HL-60/S4 treated with retinoic acid at 250 ng/mL for 4 days and 3 days (cell line): Measurements from ENCODE around the gene CPVL.

Experiments
- in situ Hi-C: fragments of 300-500 bp; cut with MboI; formaldehyde crosslinking; loops from 2 replicates; pipeline ENCODE4 v1.7.0; 2022; ENCODE audit warnings: low sequenced_read_pairs

Gene CPVL

GRCh38 chr7:28980451-28981160 lies 165.7 kb downstream of the CPVL start:
- in situ Hi-C loops = no loop called here

DNA sequence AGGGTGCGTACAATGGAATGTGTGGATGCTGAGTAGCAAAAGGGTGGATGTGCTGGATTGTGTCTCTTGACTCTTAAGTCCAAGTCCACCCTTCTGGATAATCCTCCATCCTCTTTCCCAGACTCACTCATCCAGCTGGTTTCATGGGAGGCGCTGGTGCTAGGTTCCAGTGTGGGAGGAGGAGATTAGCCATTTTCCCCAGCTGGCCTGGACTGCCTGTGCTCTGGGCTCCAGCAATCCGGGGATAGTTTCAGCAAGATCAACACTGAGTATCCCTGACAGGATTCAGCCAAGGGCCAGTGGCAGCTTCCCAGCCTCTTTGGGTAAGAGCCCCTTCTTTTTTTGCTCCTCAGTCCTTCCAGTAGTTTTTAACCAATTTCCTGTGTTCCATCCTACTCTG lies 166.6 kb downstream of the CPVL start:
- in situ Hi-C loops = no loop called here

- in situ Hi-C loops = no loop called here
Measured at GRCh38 chr7:28977881-28978280, 168.5 kb downstream of the CPVL start.

GRCh38 chr7:28976022-28976421 lies 170.3 kb downstream of the CPVL start:
- in situ Hi-C loops = no loop called here

- in situ Hi-C loops = no loop called here
Measured at GRCh38 chr7:28973591-28973990, 172.7 kb downstream of the CPVL start.

DNA sequence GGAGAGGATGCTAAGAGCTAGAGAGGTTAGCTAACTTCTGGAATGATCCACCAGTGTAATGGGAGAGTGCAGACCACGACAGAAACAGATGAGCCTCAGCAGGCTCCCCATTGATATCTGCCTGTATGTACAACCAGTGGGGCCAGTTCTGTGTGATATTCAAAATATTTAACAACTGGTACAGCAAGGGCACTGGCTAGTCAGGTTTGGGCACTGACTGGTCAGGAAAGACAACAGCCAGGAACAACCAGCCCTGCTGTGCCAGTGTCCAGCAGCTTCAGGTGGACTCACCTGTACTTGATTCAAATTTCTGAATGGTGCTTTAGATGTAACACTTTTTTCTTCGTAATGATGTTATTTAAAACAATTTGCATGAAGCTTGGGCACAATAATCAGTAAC lies 182.3 kb downstream of the CPVL start:
- in situ Hi-C loops = no loop called here

DNA sequence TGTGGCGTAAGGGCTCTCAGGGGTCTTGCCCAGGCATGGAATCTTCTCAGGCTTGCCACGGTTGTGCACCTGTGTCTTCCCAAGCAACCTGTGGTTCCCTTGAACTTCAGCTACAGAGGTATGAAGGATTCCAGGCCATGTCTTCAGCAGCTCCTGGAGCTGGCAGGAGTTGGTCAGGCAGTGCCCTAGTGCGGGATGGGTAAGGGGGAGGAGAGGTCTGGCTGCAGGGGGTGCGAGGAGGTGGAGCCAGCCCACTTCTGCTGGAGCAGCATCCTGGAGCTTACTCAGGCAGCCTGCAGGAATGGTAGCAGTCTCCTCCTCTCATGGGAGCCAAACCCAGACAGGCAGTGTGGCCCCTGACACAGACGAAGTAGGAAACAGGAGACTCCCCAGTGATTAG lies 184.4 kb downstream of the CPVL start:
- in situ Hi-C loops = no loop called here

- in situ Hi-C loops = no loop called here
Measured at GRCh38 chr7:28960071-28960840, 186.1 kb downstream of the CPVL start.

GRCh38 chr7:28958980-28959347 lies 187.4 kb downstream of the CPVL start:
- in situ Hi-C loops = no loop called here

DNA sequence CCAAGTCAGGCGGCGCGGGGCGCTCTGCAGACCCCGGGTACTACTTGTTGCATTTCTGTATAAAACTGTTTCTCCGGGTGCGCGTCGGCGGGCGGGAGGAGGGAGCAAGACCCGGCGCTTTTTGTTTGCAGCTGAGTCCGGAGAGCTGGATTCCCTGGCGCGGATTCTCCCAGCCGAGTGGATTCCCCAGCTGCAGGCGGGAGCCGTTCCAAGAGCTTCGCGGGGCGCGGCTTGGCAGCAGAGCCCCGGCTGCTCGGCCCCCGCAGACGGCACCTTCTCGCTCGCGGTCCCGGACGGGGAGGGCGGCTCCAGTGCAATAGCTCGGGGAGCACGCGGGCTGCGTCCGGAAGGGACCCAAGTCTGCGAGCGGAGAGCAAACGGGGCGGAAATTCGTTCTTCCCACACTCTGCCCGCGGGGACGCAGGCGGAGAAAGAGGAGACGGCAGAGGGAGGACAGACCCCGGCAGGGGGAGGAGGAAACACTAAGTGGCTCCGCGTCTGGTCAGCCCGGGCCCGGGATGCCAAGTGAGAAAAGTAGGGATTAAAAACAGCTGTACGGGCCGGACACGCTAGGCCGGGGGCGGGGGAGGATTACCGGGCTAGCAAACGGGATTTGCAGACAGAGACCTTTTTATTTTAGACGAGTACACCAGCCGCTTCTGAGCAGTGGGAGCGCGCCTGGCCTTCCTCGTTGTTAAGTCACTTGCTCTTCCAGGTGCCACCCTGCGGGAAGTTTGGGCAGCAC lies 187.9 kb downstream of the CPVL start, which contains the start of gene TRIL:
TSS of gene TRIL (minus strand) at position 96 of the 745 bp plus-strand sequence. CDS start 284 bp downstream, outside the sequence.
- in situ Hi-C loops = no loop called here

DNA sequence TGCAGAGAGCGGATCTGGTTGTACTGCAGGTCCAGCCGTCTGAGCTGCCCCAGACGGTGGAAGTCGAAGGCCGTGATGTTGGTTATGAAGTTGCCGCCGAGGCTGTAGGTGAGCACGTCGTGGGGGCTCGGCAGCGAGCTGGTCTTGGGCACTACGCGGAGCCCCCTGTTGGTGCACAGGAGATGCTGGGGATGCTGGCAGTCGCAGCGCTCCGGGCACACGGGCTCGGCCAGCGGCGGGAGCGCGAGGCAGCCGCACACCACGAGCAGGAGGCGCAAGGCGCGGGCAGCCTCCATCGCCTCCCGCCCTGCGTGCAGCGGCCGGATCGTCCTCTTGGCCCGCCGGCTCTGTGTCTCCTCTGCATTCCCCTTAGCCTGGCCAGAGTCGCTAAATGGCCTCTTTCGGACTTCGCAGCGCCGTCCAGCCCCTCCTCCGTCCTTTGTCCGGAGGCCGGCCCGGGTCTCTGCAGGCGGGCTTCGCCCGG lies 188.5 kb downstream of the CPVL start:
- in situ Hi-C loops = no loop called here

DNA sequence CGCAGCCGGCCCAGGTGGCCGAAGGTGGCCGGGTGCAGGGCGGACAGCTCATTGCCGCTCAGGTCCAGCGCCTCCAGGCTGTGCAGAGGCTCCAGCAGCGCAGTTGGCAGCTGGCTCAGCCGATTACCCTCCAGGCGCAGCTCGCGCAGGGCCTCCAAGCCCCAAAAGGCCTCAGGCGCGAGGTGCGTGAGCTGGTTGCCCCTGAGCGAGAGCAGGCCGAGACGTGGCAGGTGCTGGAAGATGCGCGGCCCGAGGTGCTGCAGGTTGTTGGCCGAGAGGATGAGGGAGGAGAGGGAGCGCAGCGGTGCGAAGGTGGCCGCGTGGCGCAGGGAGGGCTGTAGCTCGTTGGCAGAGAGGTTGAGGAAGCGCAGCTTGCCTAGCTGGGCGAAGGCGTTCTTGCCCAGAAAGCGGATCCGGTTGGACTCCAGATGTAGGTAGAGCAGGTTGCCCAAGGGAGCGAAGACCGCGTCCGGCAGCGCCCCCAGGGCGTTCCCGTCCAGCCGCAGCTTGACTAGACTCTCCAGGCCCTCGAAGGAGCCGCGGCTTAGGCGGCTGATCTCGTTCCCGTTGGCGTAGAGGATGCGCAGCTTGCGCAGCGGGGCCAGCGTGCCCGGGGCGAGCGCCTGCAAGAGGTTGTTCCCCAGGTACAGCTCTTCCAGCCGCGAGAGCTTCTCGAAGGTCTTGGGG lies 189.1 kb downstream of the CPVL start:
- in situ Hi-C loops = no loop called here

DNA sequence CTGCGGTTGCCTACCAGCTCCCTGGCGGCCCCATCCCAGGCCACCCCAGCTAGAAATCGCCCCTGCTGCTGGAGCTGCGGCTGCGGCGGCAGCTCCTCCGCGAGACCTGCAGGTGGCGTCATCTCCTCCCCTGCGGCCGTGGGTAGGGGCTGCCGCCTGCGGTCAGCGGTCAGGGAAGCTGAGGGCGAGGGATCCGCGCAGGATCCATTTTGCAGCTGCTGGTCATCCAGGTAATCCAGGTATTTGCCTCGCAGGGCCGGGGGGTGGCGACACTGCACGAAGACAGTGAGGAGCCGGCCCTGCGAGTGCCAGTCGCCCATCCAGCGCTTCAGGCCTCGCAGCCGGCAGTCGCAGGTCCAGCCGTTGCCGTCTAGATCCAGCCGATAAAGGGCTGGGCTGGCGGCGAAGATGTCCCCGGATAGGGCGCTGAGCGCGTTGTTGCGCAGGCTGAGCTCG lies 189.7 kb downstream of the CPVL start:
- in situ Hi-C loops = no loop called here

- in situ Hi-C loops = no loop called here
Measured at GRCh38 chr7:28955718-28956607, 190.4 kb downstream of the CPVL start.

DNA sequence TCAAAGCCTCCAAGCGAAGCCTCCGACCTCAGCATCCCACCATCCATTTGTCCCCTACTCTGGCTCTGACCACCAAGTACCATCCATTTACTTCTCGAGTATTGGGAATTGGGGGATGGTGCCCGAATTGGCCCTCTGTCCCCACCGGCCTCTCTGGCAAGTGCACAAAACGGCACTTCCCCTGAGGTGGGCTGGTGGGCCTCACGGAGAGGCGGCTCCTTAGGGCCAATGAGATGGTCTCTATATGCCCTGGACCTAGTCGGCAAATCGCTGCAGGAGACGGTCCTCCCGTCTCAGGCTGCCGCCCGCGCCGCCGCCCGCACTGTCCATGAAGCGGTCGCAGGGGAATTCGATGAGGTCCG lies 191.0 kb downstream of the CPVL start:
- in situ Hi-C loops = no loop called here

- in situ Hi-C loops = no loop called here
Measured at GRCh38 chr7:28954946-28955345, 191.4 kb downstream of the CPVL start.

- in situ Hi-C loops = no loop called here
Measured at GRCh38 chr7:28954471-28954870, 191.9 kb downstream of the CPVL start.

DNA sequence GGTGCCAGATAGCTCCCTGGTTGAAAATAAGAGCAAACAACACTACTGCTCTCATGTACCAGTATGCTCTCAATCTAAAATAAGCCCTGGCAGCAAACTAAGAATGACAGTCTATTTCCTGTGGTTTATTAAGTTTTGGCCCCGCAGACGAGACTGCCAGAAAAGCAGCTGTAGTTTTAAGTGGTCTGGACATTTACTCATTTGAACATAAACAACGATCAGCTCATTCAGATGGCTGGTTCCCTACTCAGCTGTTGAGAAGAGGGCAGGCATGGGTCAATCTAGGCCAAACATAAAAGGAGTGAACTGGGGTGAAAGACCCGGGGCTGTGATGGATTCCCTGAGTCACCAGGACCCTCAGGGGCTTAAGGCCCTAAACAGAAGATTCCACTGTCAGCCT lies 192.7 kb downstream of the CPVL start:
- in situ Hi-C loops = no loop called here
